HCT116 (cell line): Measurements from ENCODE around the gene LPAR6. TPM values are rescaled to one million over a fixed set of nuclear protein-coding genes. Genes with fewer than 3 reads are reported as not detected.

ENCODE experiments used
- ATAC-seq: fragments of 200-7000 bp; cut with Tn5 transposase; 2 replicates; pipeline ENCODE4 v1.9.1; 2020; ENCODE audit warnings: mild to moderate bottlenecking, moderate library complexity
- BruUV-seq: library from RNA; stranded (reverse); fragments of 400-500 nt; replicated peaks from 2 replicates; lab custom pipeline; 2021; lab: Mats Ljungman, UMichigan
- CTCF ChIA-PET: fragments of 300-600 bp; sonication (Branson Sonifier 250); formaldehyde crosslinking; loops from one replicate; lab custom pipeline; 2021; ENCODE audit warnings: antibody characterized with exemption; lab: Charles Lee
- POLR2A ChIA-PET: fragments of 300-600, 350-600 bp; sonication (Branson Sonifier 250); formaldehyde crosslinking; loops from one replicate; lab custom pipeline; 2021; ENCODE audit warnings: antibody characterized with exemption; lab: Charles Lee
- RAD21 ChIA-PET, 2 experiments: fragments of 300-600 bp; sonication (Branson Sonifier 250); formaldehyde crosslinking; loops; one replicate each; lab custom pipeline; 2023; ENCODE audit warnings: low total read pairs in 2 of 2; ENCODE audit not compliant: uncharacterized antibody in 2 of 2, unreplicated experiment in 2 of 2, low non-redundant PET in 1 of 2; lab: Charles Lee
- DNase-seq: peaks from one replicate; pipeline ENCODE4 v3.0.0-alpha.2; 2010; ENCODE audit warnings: low read depth, low spot score
- H2AFZ ChIP-seq: fragments of 200-600 bp; shearing (Covaris generic), sonication (generic); 2 replicates; pipeline ENCODE4 v1.6.1; 2017; ENCODE audit warnings: low read depth, mixed run types, mixed read lengths, antibody characterized with exemption, low read length; ENCODE audit not compliant: poor library complexity, severe bottlenecking
- H3K27ac ChIP-seq: 2 replicates; pipeline ENCODE4 v1.5.1; 2012; ENCODE audit warnings: low read depth, low read length
- H3K27me3 ChIP-seq: fragments of 200-600 bp; sonication (generic); 2 replicates; pipeline ENCODE4 v1.6.1; 2016; ENCODE audit warnings: mixed run types, low read length, mixed read lengths; ENCODE audit not compliant: insufficient read depth
- H3K36me3 ChIP-seq, 2 experiments: fragments of 200-500 bp in 1 of 2; fragments of 200-600 bp in 1 of 2; sonication (Bioruptor generic) in 1 of 2; sonication (generic) in 1 of 2; 2 replicates each; pipeline versions ENCODE4 v1.5.1 to v1.6.1; 2014 to 2016; ENCODE audit warnings: low read length in 2 of 2, inconsistent platforms in 1 of 2, mixed read lengths in 1 of 2, mixed run types in 1 of 2; ENCODE audit not compliant: insufficient read depth in 2 of 2, control insufficient read depth in 1 of 2
- H3K4me1 ChIP-seq, 2 experiments: fragments of 200-600 bp in 1 of 2; sonication (generic) in 1 of 2; 2 replicates each; pipeline versions ENCODE4 v1.5.1 to v1.6.1; 2012 to 2017; ENCODE audit warnings: low read length in 2 of 2, inconsistent platforms in 1 of 2, mild to moderate bottlenecking in 1 of 2, mixed read lengths in 1 of 2, mixed run types in 1 of 2, moderate library complexity in 1 of 2; ENCODE audit not compliant: insufficient read depth in 2 of 2, control insufficient read depth in 1 of 2
- H3K4me2 ChIP-seq: fragments of 200-600 bp; sonication (generic); 2 replicates; pipeline ENCODE4 v1.6.1; 2017; ENCODE audit warnings: mixed run types, low read length, mixed read lengths
- H3K4me3 ChIP-seq, 2 experiments: fragments of 200-600 bp in 1 of 2; sonication (generic) in 1 of 2; replicated peaks in 1 of 2; 2 replicates each; pipeline ENCODE4 v1.5.1; 2011 to 2016; ENCODE audit warnings: low read length in 2 of 2, control low read depth in 1 of 2, low read depth in 1 of 2, mild to moderate bottlenecking in 1 of 2, mixed read lengths in 1 of 2, mixed run types in 1 of 2
- H3K79me2 ChIP-seq: fragments of 200-600 bp; sonication (generic); 2 replicates; pipeline ENCODE4 v1.6.1; 2017; ENCODE audit warnings: mild to moderate bottlenecking, mixed run types, low read length, moderate library complexity, mixed read lengths; ENCODE audit not compliant: insufficient read depth
- H3K9ac ChIP-seq: fragments of 200-600 bp; sonication (generic); 2 replicates; pipeline ENCODE4 v1.6.1; 2016; ENCODE audit warnings: low read length, mixed read lengths
- H3K9me2 ChIP-seq: fragments of 200-600 bp; sonication (generic), shearing (Covaris generic); 2 replicates; pipeline ENCODE4 v1.6.1; 2017; ENCODE audit warnings: mixed run types, mild to moderate bottlenecking, moderate library complexity; ENCODE audit not compliant: insufficient read depth
- H3K9me3 ChIP-seq, 2 experiments: fragments of 200-500 bp in 1 of 2; fragments of 200-600 bp in 1 of 2; sonication (Bioruptor generic) in 1 of 2; sonication (generic) in 1 of 2; 2 replicates each; pipeline ENCODE4 v1.6.1; 2014 to 2017; ENCODE audit warnings: low read length in 2 of 2, mixed read lengths in 2 of 2, inconsistent platforms in 1 of 2, low read depth in 1 of 2, mild to moderate bottlenecking in 1 of 2, mixed run types in 1 of 2, moderate library complexity in 1 of 2; ENCODE audit not compliant: control insufficient read depth in 1 of 2, insufficient read depth in 1 of 2
- H4K20me1 ChIP-seq: fragments of 200-600 bp; sonication (generic), shearing (Covaris generic); 2 replicates; pipeline ENCODE4 v1.6.1; 2017; ENCODE audit warnings: mixed run types, mild to moderate bottlenecking, moderate library complexity; ENCODE audit not compliant: insufficient read depth
- CBX3 ChIP-seq: IDR thresholded peaks from 2 replicates; pipeline ENCODE4 v1.6.1; 2012; ENCODE audit warnings: low read depth
- CEBPB ChIP-seq: IDR thresholded peaks from 2 replicates; pipeline ENCODE4 v1.6.1; 2012; ENCODE audit warnings: low read depth
- CTCF ChIP-seq, 3 experiments: fragments of 200-600 bp in 1 of 3; sonication (generic) in 1 of 3; IDR thresholded peaks in 2 of 3; conservative IDR thresholded peaks in 1 of 3; 2 replicates each; pipeline ENCODE4 v1.5.1; 2012 to 2017; ENCODE audit warnings: low read depth in 2 of 3, low read length in 2 of 3, antibody characterized with exemption in 1 of 3, borderline replicate concordance in 1 of 3, control low read depth in 1 of 3, mild to moderate bottlenecking in 1 of 3, mixed read lengths in 1 of 3, mixed run types in 1 of 3, moderate library complexity in 1 of 3; ENCODE audit not compliant: insufficient read depth in 1 of 3
- EGR1 ChIP-seq: IDR thresholded peaks from 2 replicates; pipeline ENCODE4 v1.6.1; 2012; ENCODE audit warnings: low read depth
- ELF1 ChIP-seq: IDR thresholded peaks from 2 replicates; pipeline ENCODE4 v1.6.1; 2012; ENCODE audit warnings: low read depth, borderline replicate concordance
- EZH2 ChIP-seq: fragments of 200-600 bp; sonication (generic); IDR thresholded peaks from 2 replicates; pipeline ENCODE4 v1.6.1; 2017; ENCODE audit warnings: antibody characterized with exemption, mixed run types
- EZH2phosphoT487 ChIP-seq: fragments of 200-600 bp; IDR thresholded peaks from 2 replicates; pipeline ENCODE4 v1.6.1; 2018; ENCODE audit warnings: antibody characterized with exemption, borderline replicate concordance
- FOSL1 ChIP-seq: IDR thresholded peaks from 2 replicates; pipeline ENCODE4 v1.6.1; 2012; ENCODE audit warnings: low read depth
- JUND ChIP-seq: IDR thresholded peaks from 2 replicates; pipeline ENCODE4 v1.6.1; 2012
- MAX ChIP-seq: IDR thresholded peaks from 2 replicates; pipeline ENCODE4 v1.6.1; 2012
- POLR2A ChIP-seq: IDR thresholded peaks from 2 replicates; pipeline ENCODE4 v1.7.0; 2011; ENCODE audit warnings: borderline replicate concordance; ENCODE audit not compliant: insufficient read depth, insufficient read length; ENCODE audit errors: extremely low read depth
- POLR2AphosphoS5 ChIP-seq: IDR thresholded peaks from 2 replicates; pipeline ENCODE4 v1.6.1; 2011; ENCODE audit warnings: mild to moderate bottlenecking, low read depth, low read length, moderate library complexity
- RAD21 ChIP-seq: IDR thresholded peaks from 2 replicates; pipeline ENCODE4 v1.6.1; 2012; ENCODE audit warnings: low read depth, mild to moderate bottlenecking
- REST ChIP-seq: IDR thresholded peaks from 2 replicates; pipeline ENCODE4 v1.6.1; 2012; ENCODE audit warnings: low read depth
- SIN3A ChIP-seq: IDR thresholded peaks from 2 replicates; pipeline ENCODE4 v1.6.1; 2012; ENCODE audit warnings: low read depth
- SRF ChIP-seq: IDR thresholded peaks from 2 replicates; pipeline ENCODE4 v1.6.1; 2012; ENCODE audit warnings: low read depth
- YY1 ChIP-seq: IDR thresholded peaks from 2 replicates; pipeline ENCODE4 v1.6.1; 2011; ENCODE audit warnings: low read length, low read depth, moderate library complexity, mild to moderate bottlenecking; ENCODE audit not compliant: insufficient replicate concordance; ENCODE audit errors: extremely low read depth
- ZBTB33 ChIP-seq: IDR thresholded peaks from 2 replicates; pipeline ENCODE4 v1.6.1; 2011; ENCODE audit warnings: mild to moderate bottlenecking, low read length, moderate library complexity; ENCODE audit not compliant: insufficient replicate concordance; ENCODE audit errors: extremely low read depth
- ZFX ChIP-seq: fragments of 450-650 bp; IDR thresholded peaks from 2 replicates; pipeline ENCODE4 v1.6.1; 2017
- ZNF274 ChIP-seq: fragments of 200-500 bp; sonication (Bioruptor generic); IDR thresholded peaks from 2 replicates; pipeline ENCODE4 v1.6.1; 2014; ENCODE audit warnings: mild to moderate bottlenecking, low read depth, low read length, inconsistent platforms
- intact Hi-C: fragments of 100-400 bp; cut with micrococcal nuclease; formaldehyde crosslinking; loops from 2 replicates; pipeline ENCODE4 v1.10.0; 2022
- total RNA-seq: library from RNA; stranded (reverse); gene quantifications from one replicate; pipeline ENCODE4 v1.2.1, GENCODE V29; 2021; ENCODE audit not compliant: unreplicated experiment

Gene LPAR6
- total RNA-seq, 1 experiment from 2014 or later = 0.12 TPM

GRCh38 chr13:48449656-48450055 lies 36.7 kb upstream of the LPAR6 start:
- H3K9me2 ChIP-seq = no peaks in the 10 kb centered on the region
- no peaks in the 10 kb centered on the region; the same call in 1 of the 2 replicates for H3K79me2 ChIP-seq
- H3K9me3 ChIP-seq = no peaks in the 10 kb centered on the region
- TF ChIP-seq REST (no peak), RAD21 (no peak), EGR1 (no peak), CTCF (IDR thresholded peaks at IDR 0.05 in 2 of 3, conservative IDR thresholded peaks at IDR 0.05 in 1 of 3; ENCODE audit: borderline replicate concordance in 1 of 3, insufficient read depth in 1 of 3, low read depth in 2 of 3, low read length in 2 of 3) (no peak), SRF (no peak), POLR2AphosphoS5 (no peak), ZFX (no peak), ELF1 (no peak), MAX (no peak), EZH2 (no peak), FOSL1 (no peak), CEBPB (no peak), YY1 (no peak), EZH2phosphoT487 (no peak), ZNF274 (no peak), SIN3A (no peak), JUND (no peak), POLR2A (no peak), CBX3 (no peak), ZBTB33 (no peak)
- TF ChIP-seq, all 23 proteins: peak for 0
- H3K9ac ChIP-seq = no peak overlapping the region
- no peak overlapping the region for H3K4me3 ChIP-seq
- ATAC-seq (no peak), DNase-seq (no peak)
- H4K20me1 ChIP-seq = no peaks in the 10 kb centered on the region
- CTCF ChIA-PET = no interaction called here
- H3K4me2 ChIP-seq = no peak overlapping the region
- no peaks in the 10 kb centered on the region for H3K36me3 ChIP-seq
- intact Hi-C loops = no loop called here
- POLR2A ChIA-PET = no interaction called here
- H3K27ac ChIP-seq = no peak overlapping the region
- H3K27me3 ChIP-seq = no peaks in the 10 kb centered on the region
- peaks cover 0 to 5% of the 10 kb centered on the region in 2 experiments; a peak in 2 of 4 replicates for H3K4me1 ChIP-seq
- H2AFZ ChIP-seq = no peak overlapping the region
- BruUV-seq = no TSS peak
- RAD21 ChIA-PET = no interaction called here
